IMR-90 (cell line): ENCODE results near the gene C15orf61. TPM values are rescaled to one million over a fixed set of nuclear protein-coding genes. Genes with fewer than 3 reads are reported as not detected.
A peak's percentile ranks its signal among the peaks of the same experiment; 100 is the strongest.

ENCODE experiments used
- ATAC-seq: fragments of 200-7000 bp; cut with Tn5 transposase; 2 replicates; pipeline ENCODE4 v1.9.1; 2020; ENCODE audit warnings: low read depth, mild to moderate bottlenecking, moderate library complexity
- BruUV-seq: library from RNA; stranded (reverse); fragments of 400-500 nt; replicated peaks from 2 replicates; lab custom pipeline; 2021; lab: Mats Ljungman, UMichigan
- CTCF ChIA-PET: fragments of 300-600 bp; formaldehyde crosslinking; extraction: SDS; loops from one replicate; lab custom pipeline; 2021; ENCODE audit warnings: antibody characterized with exemption; lab: Yijun Ruan, JAX
- POLR2A ChIA-PET: fragments of 300-600 bp; sonication (Branson Sonifier 250); formaldehyde crosslinking; loops from one replicate; lab custom pipeline; 2022; ENCODE audit warnings: antibody characterized with exemption; ENCODE audit not compliant: unreplicated experiment; lab: Charles Lee
- DNase-seq: peaks from one replicate; pipeline ENCODE4 v3.0.0; 2013
- H2AFZ ChIP-seq: replicated peaks from 2 replicates; pipeline ENCODE3; 2013; ENCODE audit warnings: low read length, mild to moderate bottlenecking; ENCODE audit not compliant: poor library complexity
- H2AK5ac ChIP-seq: 2 replicates; pipeline ENCODE4 v1.6.1; 2013; ENCODE audit warnings: low read depth, low read length, inconsistent platforms
- H2AK9ac ChIP-seq: replicated peaks from 2 replicates; pipeline ENCODE3; 2013; ENCODE audit warnings: mild to moderate bottlenecking, low read depth, low read length, moderate library complexity; ENCODE audit not compliant: poor library complexity
- H2BK120ac ChIP-seq: 2 replicates; pipeline ENCODE4 v1.6.1; 2013; ENCODE audit warnings: low read depth, low read length, inconsistent platforms
- H2BK15ac ChIP-seq: 3 replicates; pipeline ENCODE4 v1.6.1; 2013; ENCODE audit warnings: low read depth, low read length, inconsistent platforms
- H2BK20ac ChIP-seq: 2 replicates; pipeline ENCODE4 v1.6.1; 2013; ENCODE audit warnings: low read depth, mild to moderate bottlenecking, inconsistent platforms, low read length, moderate library complexity
- H2BK5ac ChIP-seq: 2 replicates; pipeline ENCODE4 v1.6.1; 2013; ENCODE audit warnings: mild to moderate bottlenecking, low read depth, low read length, inconsistent platforms; ENCODE audit not compliant: poor library complexity, severe bottlenecking
- H3K14ac ChIP-seq: replicated peaks from 2 replicates; pipeline ENCODE4 v1.6.1; 2013; ENCODE audit warnings: low read depth, low read length, inconsistent platforms
- H3K18ac ChIP-seq: 2 replicates; pipeline ENCODE4 v1.6.1; 2013; ENCODE audit warnings: low read depth, low read length, control low read depth
- H3K23ac ChIP-seq: 2 replicates; pipeline ENCODE4 v1.6.1; 2013; ENCODE audit warnings: low read depth, low read length, inconsistent platforms
- H3K27ac ChIP-seq: 2 replicates; pipeline ENCODE4 v1.5.1; 2013; ENCODE audit warnings: mild to moderate bottlenecking, control low read depth, low read length; ENCODE audit not compliant: insufficient read depth
- H3K27me3 ChIP-seq: 2 replicates; pipeline ENCODE4 v1.6.1; 2013; ENCODE audit warnings: low read length; ENCODE audit not compliant: control insufficient read depth, insufficient read depth
- H3K36me3 ChIP-seq: 2 replicates; pipeline ENCODE4 v1.6.1; 2013; ENCODE audit warnings: low read length, mixed read lengths; ENCODE audit not compliant: control insufficient read depth, insufficient read depth
- H3K4ac ChIP-seq: 2 replicates; pipeline ENCODE4 v1.6.1; 2013; ENCODE audit warnings: low read depth, low read length, inconsistent platforms
- H3K4me1 ChIP-seq: 2 replicates; pipeline ENCODE4 v1.6.1; 2013; ENCODE audit warnings: low read length, mixed read lengths; ENCODE audit not compliant: control insufficient read depth, insufficient read depth
- H3K4me2 ChIP-seq: 2 replicates; pipeline ENCODE4 v1.6.1; 2013; ENCODE audit warnings: low read depth, mild to moderate bottlenecking, control low read depth, low read length, moderate library complexity
- H3K4me3 ChIP-seq: 2 replicates; pipeline ENCODE4 v1.5.1; 2013; ENCODE audit warnings: low read depth, mild to moderate bottlenecking, control low read depth, low read length, moderate library complexity; ENCODE audit not compliant: insufficient read depth
- H3K56ac ChIP-seq: 2 replicates; pipeline ENCODE4 v1.6.1; 2013; ENCODE audit warnings: low read length, inconsistent platforms; ENCODE audit not compliant: insufficient read depth; ENCODE audit errors: extremely low read depth
- H3K79me1 ChIP-seq, 2 experiments: 2 replicates each; pipeline ENCODE4 v1.6.1; 2013; ENCODE audit warnings: low read length in 2 of 2, inconsistent platforms in 1 of 2, low read depth in 1 of 2
- H3K9ac ChIP-seq: 2 replicates; pipeline ENCODE4 v1.6.1; 2013; ENCODE audit warnings: low read depth, low read length, control low read depth
- H3K9me1 ChIP-seq: 2 replicates; pipeline ENCODE4 v1.6.1; 2013; ENCODE audit warnings: low read length, inconsistent platforms; ENCODE audit not compliant: insufficient read depth
- H3K9me3 ChIP-seq: 2 replicates; pipeline ENCODE4 v1.6.1; 2013; ENCODE audit warnings: low read length; ENCODE audit not compliant: control insufficient read depth, insufficient read depth
- H4K20me1 ChIP-seq: 2 replicates; pipeline ENCODE4 v1.6.1; 2013; ENCODE audit warnings: low read length, inconsistent platforms; ENCODE audit not compliant: insufficient read depth
- H4K5ac ChIP-seq: 2 replicates; pipeline ENCODE4 v1.6.1; 2013; ENCODE audit warnings: mild to moderate bottlenecking, low read depth, low read length, control low read depth
- H4K8ac ChIP-seq, 2 experiments: 2 replicates each; pipeline ENCODE4 v1.6.1; 2013; ENCODE audit warnings: low read depth in 2 of 2, low read length in 2 of 2, control low read depth in 1 of 2, inconsistent platforms in 1 of 2
- H4K91ac ChIP-seq: 2 replicates; pipeline ENCODE4 v1.6.1; 2013; ENCODE audit warnings: low read depth, low read length, inconsistent platforms; ENCODE audit not compliant: insufficient read depth
- CEBPB ChIP-seq: IDR thresholded peaks from 2 replicates; pipeline ENCODE4 v1.6.1; 2012; ENCODE audit warnings: low read depth, low read length, improper control_type of control experiment
- CHD1 ChIP-seq: IDR thresholded peaks from 2 replicates; pipeline ENCODE4 v1.6.1; 2012; ENCODE audit warnings: low read depth, low read length, improper control_type of control experiment
- FOS ChIP-seq: fragments of 150-350 bp; IDR thresholded peaks from 2 replicates; pipeline ENCODE4 v1.6.1; 2016; ENCODE audit warnings: low read depth, low read length
- MAFK ChIP-seq: IDR thresholded peaks from 2 replicates; pipeline ENCODE4 v1.6.1; 2012; ENCODE audit warnings: low read depth, low read length, improper control_type of control experiment
- MAZ ChIP-seq: IDR thresholded peaks from 2 replicates; pipeline ENCODE4 v1.6.1; 2012; ENCODE audit warnings: low read depth, mild to moderate bottlenecking, low read length, improper control_type of control experiment, moderate library complexity, borderline replicate concordance
- MXI1 ChIP-seq: IDR thresholded peaks from 2 replicates; pipeline ENCODE4 v1.6.1; 2012; ENCODE audit warnings: low read depth, mild to moderate bottlenecking, low read length, moderate library complexity, borderline replicate concordance
- POLR2A ChIP-seq: IDR thresholded peaks from 2 replicates; pipeline ENCODE4 v1.6.1; 2012; ENCODE audit warnings: mild to moderate bottlenecking, low read depth, low read length
- RFX5 ChIP-seq: IDR thresholded peaks from 2 replicates; pipeline ENCODE4 v1.8.0; 2012; ENCODE audit warnings: low read depth, mild to moderate bottlenecking, low read length, moderate library complexity
- SMC3 ChIP-seq: fragments of 150-350 bp; IDR thresholded peaks from 2 replicates; pipeline ENCODE4 v1.6.1; 2016; ENCODE audit warnings: low read depth, mild to moderate bottlenecking, antibody characterized with exemption, low read length, moderate library complexity
- WGBS, 2 experiments: methylation state at CpG; one replicate each; pipeline versions ENCODE4 v1.1.5 to v1.1.7; 2013; ENCODE audit warnings: missing lambda C conversion rate in 2 of 2; ENCODE audit not compliant: insufficient read length in 1 of 2; ENCODE audit errors: extremely low coverage in 2 of 2; 5-methylcytosine and 5-hydroxymethylcytosine counted together
- dilution Hi-C: fragments of 300-500 bp; cut with HindIII; formaldehyde crosslinking; loops from one replicate; pipeline ENCODE4 v1.14.3; 2018; ENCODE audit warnings: low sequenced_read_pairs; ENCODE audit not compliant: unreplicated experiment
- in situ Hi-C: fragments of 300-500 bp; cut with MboI; formaldehyde crosslinking; loops from 3 replicates; pipeline ENCODE4 v1.14.3; 2019; ENCODE audit warnings: low sequenced_read_pairs, inconsistent platforms, mixed read lengths
- intact Hi-C: fragments of 100-400 bp; cut with micrococcal nuclease; formaldehyde crosslinking; loops from 2 replicates; pipeline ENCODE4 v1.10.0; 2022
- polyA plus RNA-seq, 3 experiments: library from polyadenylated mRNA; depleted of rRNA; stranded (reverse); fragments of >200 nt; gene quantifications; 2 replicates each; pipeline ENCODE4 v1.2.3, GENCODE V29; 2012; ENCODE audit warnings: low replicate concordance in 1 of 3
- total RNA-seq: library from RNA; depleted of rRNA; stranded (reverse); fragments of >200 nt; gene quantifications from 2 replicates; pipeline ENCODE4 v1.2.3, GENCODE V29; 2012
- TF ChIP-seq, protein P1 (sequence below): conservative IDR thresholded peaks from 2 replicates; pipeline ENCODE4 v1.5.1; 2012; ENCODE audit warnings: mild to moderate bottlenecking, low read depth, low read length, improper control_type of control experiment
- TF ChIP-seq, protein P2 (sequence below): fragments of 150-350 bp; IDR thresholded peaks from 2 replicates; pipeline ENCODE4 v1.6.1; 2016; ENCODE audit warnings: low read depth, mild to moderate bottlenecking, low read length, moderate library complexity, borderline replicate concordance
- TF ChIP-seq, protein P3 (sequence below): fragments of 150-350 bp; IDR thresholded peaks from 2 replicates; pipeline ENCODE4 v1.6.1; 2017; ENCODE audit warnings: mild to moderate bottlenecking, antibody characterized with exemption, low read length, low read depth

The C15orf61 gene
- total and polyA plus RNA-seq, 2 of the 4 experiments (the other 2 are of a cell fraction): 1.4 to 2.5 TPM

DNA sequence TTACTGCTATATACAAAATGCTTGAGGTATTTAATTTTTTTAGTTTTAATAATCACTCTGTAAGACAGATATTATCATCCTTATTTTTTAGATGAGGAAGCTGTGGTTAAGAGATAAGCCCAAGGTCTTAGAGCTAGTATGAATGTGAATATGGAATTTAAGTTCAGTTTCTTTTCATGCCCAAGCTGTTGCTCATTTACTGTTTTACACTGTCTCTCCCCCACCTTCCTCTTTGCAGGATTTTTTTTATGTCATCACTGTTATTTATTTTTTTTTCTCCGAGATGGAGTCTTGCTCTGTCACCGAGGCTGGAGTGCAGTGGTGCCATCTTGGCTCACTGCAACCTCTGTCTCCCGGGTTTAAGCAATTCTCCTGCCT is 44.0 kb downstream of the C15orf61 start:
- dilution Hi-C loops (no loop called here), in situ Hi-C loops (no loop called here), intact Hi-C loops (no loop called here)
- Histone ChIP-seq H2BK5ac (no peak overlapping the region), H2BK20ac (no peak overlapping the region), H2BK120ac (no peak overlapping the region), H3K4me3 (no peak overlapping the region), H3K9me1 (no peaks in the 10 kb centered on the region), H2AK5ac (no peak overlapping the region), H3K18ac (no peak overlapping the region), H3K36me3 (peaks cover 2% of the 10 kb centered on the region), H4K20me1 (no peaks in the 10 kb centered on the region), H3K4ac (no peak overlapping the region), H3K14ac (no peak overlapping the region), H3K23ac (no peak overlapping the region), H2AFZ (no peak overlapping the region), H4K8ac (no peak overlapping the region), H3K27ac (no peak overlapping the region), H3K79me1 (peaks cover 3 to 6% of the 10 kb centered on the region in 2 experiments; a peak in 2 of 4 replicates), H3K4me2 (no peak overlapping the region), H3K56ac (no peak overlapping the region), H2BK15ac (no peak overlapping the region), H3K9ac (no peak overlapping the region), H3K27me3 (no peaks in the 10 kb centered on the region), H4K5ac (no peak overlapping the region), H4K91ac (no peak overlapping the region), H2AK9ac (no peak overlapping the region), H3K4me1 (no peaks in the 10 kb centered on the region), H3K9me3 (no peaks in the 10 kb centered on the region)
- TF ChIP-seq MAFK (no peak), MXI1 (no peak), RFX5 (no peak), POLR2A (no peak), CHD1 (no peak), FOS (no peak), CEBPB (no peak), MAZ (no peak), SMC3 (no peak)
- TF ChIP-seq, protein P1, sequence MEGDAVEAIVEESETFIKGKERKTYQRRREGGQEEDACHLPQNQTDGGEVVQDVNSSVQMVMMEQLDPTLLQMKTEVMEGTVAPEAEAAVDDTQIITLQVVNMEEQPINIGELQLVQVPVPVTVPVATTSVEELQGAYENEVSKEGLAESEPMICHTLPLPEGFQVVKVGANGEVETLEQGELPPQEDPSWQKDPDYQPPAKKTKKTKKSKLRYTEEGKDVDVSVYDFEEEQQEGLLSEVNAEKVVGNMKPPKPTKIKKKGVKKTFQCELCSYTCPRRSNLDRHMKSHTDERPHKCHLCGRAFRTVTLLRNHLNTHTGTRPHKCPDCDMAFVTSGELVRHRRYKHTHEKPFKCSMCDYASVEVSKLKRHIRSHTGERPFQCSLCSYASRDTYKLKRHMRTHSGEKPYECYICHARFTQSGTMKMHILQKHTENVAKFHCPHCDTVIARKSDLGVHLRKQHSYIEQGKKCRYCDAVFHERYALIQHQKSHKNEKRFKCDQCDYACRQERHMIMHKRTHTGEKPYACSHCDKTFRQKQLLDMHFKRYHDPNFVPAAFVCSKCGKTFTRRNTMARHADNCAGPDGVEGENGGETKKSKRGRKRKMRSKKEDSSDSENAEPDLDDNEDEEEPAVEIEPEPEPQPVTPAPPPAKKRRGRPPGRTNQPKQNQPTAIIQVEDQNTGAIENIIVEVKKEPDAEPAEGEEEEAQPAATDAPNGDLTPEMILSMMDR: no peak
- TF ChIP-seq, protein P2, sequence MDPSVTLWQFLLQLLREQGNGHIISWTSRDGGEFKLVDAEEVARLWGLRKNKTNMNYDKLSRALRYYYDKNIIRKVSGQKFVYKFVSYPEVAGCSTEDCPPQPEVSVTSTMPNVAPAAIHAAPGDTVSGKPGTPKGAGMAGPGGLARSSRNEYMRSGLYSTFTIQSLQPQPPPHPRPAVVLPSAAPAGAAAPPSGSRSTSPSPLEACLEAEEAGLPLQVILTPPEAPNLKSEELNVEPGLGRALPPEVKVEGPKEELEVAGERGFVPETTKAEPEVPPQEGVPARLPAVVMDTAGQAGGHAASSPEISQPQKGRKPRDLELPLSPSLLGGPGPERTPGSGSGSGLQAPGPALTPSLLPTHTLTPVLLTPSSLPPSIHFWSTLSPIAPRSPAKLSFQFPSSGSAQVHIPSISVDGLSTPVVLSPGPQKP: no peak
- TF ChIP-seq, protein P3, sequence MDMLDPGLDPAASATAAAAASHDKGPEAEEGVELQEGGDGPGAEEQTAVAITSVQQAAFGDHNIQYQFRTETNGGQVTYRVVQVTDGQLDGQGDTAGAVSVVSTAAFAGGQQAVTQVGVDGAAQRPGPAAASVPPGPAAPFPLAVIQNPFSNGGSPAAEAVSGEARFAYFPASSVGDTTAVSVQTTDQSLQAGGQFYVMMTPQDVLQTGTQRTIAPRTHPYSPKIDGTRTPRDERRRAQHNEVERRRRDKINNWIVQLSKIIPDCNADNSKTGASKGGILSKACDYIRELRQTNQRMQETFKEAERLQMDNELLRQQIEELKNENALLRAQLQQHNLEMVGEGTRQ: no peak
- POLR2A ChIA-PET: no interaction called here
- WGBS, 2 experiments: no CpG with 5 or more reads among the region's 3 CpGs
- ATAC-seq (no peak), DNase-seq (peak; percentile 22)
- BruUV-seq: no TSS peak
- CTCF ChIA-PET: no interaction called here
